Measurements from ENCODE around the gene SLAMF8. TPM values are rescaled to one million over a fixed set of nuclear protein-coding genes. Genes with fewer than 3 reads are reported as not detected.

SLAMF8 gene
- total RNA-seq, 1 experiment from 2014 or later: not detected

GRCh38 chr1:159828176-159828575 lies 1.5 kb downstream of the SLAMF8 start:
- H3K4me3 ChIP-seq (ENCODE audit: low read depth in 2 of 2, low read length in 2 of 2): no peak overlapping the region
- H3K9me3 ChIP-seq (ENCODE audit: control insufficient read depth, insufficient read depth, low read depth, low read length): no peaks in the 10 kb centered on the region
- ChIA-PET CTCF (no interaction called here), POLR2A (no interaction called here)
- peaks cover 3% of the 10 kb centered on the region; the same call in 1 of the 2 replicates for H3K27me3 ChIP-seq (ENCODE audit: control insufficient read depth, insufficient read depth, low read length)
- H3K27ac ChIP-seq (ENCODE audit: low read length): no peak overlapping the region
- no peak for TF ChIP-seq TCF7L2 (IDR thresholded peaks at IDR 0.05; ENCODE audit: low read depth, low read length)
- no peak for TF ChIP-seq POLR2AphosphoS5 (IDR thresholded peaks at IDR 0.05; ENCODE audit: low read depth, low read length)
- no peak for TF ChIP-seq CTCF (IDR thresholded peaks at IDR 0.05)
- no peak for TF ChIP-seq REST (IDR thresholded peaks at IDR 0.05; ENCODE audit: insufficient read depth in 1 of 2, low read depth in 2 of 2, low read length in 1 of 2)
- no peak for TF ChIP-seq SIN3A (IDR thresholded peaks at IDR 0.05; ENCODE audit: borderline replicate concordance, insufficient read depth, low read depth, low read length)
- no peaks in the 10 kb centered on the region for H3K36me3 ChIP-seq (ENCODE audit: control insufficient read depth, insufficient read depth, low read length)
- in situ Hi-C loops (cut with HindIII; ENCODE audit: low pct_unique_long_range_greater_than_20kb, low sequenced_read_pairs): no loop called here
- no TSS peak for BruUV-seq (replicated peaks)
- no peak for DNase-seq (ENCODE audit: low read depth, low spot score)
- intact Hi-C loops (cut with micrococcal nuclease; ENCODE audit: unreplicated experiment): no loop called here
- no peak for ATAC-seq
- H3K4me1 ChIP-seq (ENCODE audit: control insufficient read depth, insufficient read depth, low read length): no peaks in the 10 kb centered on the region

GRCh38 chr1:159828581-159829272 lies 2.1 kb downstream of the SLAMF8 start:
- Histone ChIP-seq H3K27ac (ENCODE audit: low read length) (no peak overlapping the region), H3K9me3 (ENCODE audit: control insufficient read depth, insufficient read depth, low read depth, low read length) (no peaks in the 10 kb centered on the region), H3K4me1 (ENCODE audit: control insufficient read depth, insufficient read depth, low read length) (no peaks in the 10 kb centered on the region), H3K27me3 (ENCODE audit: control insufficient read depth, insufficient read depth, low read length) (peaks cover 2% of the 10 kb centered on the region; the same call in 1 of the 2 replicates), H3K4me3 (ENCODE audit: low read depth in 2 of 2, low read length in 2 of 2) (no peak overlapping the region), H3K36me3 (ENCODE audit: control insufficient read depth, insufficient read depth, low read length) (no peaks in the 10 kb centered on the region)
- in situ Hi-C loops (cut with HindIII; ENCODE audit: low pct_unique_long_range_greater_than_20kb, low sequenced_read_pairs) (no loop called here), intact Hi-C loops (cut with micrococcal nuclease; ENCODE audit: unreplicated experiment) (no loop called here)
- DNase-seq (ENCODE audit: low read depth, low spot score) (no peak), ATAC-seq (no peak)
- ChIA-PET CTCF (interaction anchor here (1.5 kb wide), 1 partner anchor 30 kb away, joined by 3 read pairs; no protein-coding TSS in a partner anchor), POLR2A (no interaction called here)
- TF ChIP-seq POLR2AphosphoS5 (IDR thresholded peaks at IDR 0.05; ENCODE audit: low read depth, low read length) (no peak), REST (IDR thresholded peaks at IDR 0.05; ENCODE audit: insufficient read depth in 1 of 2, low read depth in 2 of 2, low read length in 1 of 2) (no peak), SIN3A (IDR thresholded peaks at IDR 0.05; ENCODE audit: borderline replicate concordance, insufficient read depth, low read depth, low read length) (no peak), CTCF (IDR thresholded peaks at IDR 0.05) (no peak), TCF7L2 (IDR thresholded peaks at IDR 0.05; ENCODE audit: low read depth, low read length) (no peak)
- no TSS peak for BruUV-seq (replicated peaks)

All from Panc1 (cell line).